Panc1 (cell line): ENCODE data around the gene GATC.

Source experiments
- CTCF ChIP-seq: fragments of 450-650 bp; IDR thresholded peaks from 2 replicates; pipeline ENCODE4 v1.5.1; 2017; ENCODE audit warnings: mild to moderate bottlenecking
- TF ChIP-seq, protein P1 (sequence below), 2 experiments: IDR thresholded peaks; 2 replicates each; pipeline ENCODE4 v1.6.1; 2011 to 2012; ENCODE audit warnings: low read depth in 2 of 2, control low read depth in 1 of 2, low read length in 1 of 2, mild to moderate bottlenecking in 1 of 2, moderate library complexity in 1 of 2; ENCODE audit not compliant: insufficient read depth in 1 of 2

- no peak for TF ChIP-seq CTCF
- TF ChIP-seq, protein P1, sequence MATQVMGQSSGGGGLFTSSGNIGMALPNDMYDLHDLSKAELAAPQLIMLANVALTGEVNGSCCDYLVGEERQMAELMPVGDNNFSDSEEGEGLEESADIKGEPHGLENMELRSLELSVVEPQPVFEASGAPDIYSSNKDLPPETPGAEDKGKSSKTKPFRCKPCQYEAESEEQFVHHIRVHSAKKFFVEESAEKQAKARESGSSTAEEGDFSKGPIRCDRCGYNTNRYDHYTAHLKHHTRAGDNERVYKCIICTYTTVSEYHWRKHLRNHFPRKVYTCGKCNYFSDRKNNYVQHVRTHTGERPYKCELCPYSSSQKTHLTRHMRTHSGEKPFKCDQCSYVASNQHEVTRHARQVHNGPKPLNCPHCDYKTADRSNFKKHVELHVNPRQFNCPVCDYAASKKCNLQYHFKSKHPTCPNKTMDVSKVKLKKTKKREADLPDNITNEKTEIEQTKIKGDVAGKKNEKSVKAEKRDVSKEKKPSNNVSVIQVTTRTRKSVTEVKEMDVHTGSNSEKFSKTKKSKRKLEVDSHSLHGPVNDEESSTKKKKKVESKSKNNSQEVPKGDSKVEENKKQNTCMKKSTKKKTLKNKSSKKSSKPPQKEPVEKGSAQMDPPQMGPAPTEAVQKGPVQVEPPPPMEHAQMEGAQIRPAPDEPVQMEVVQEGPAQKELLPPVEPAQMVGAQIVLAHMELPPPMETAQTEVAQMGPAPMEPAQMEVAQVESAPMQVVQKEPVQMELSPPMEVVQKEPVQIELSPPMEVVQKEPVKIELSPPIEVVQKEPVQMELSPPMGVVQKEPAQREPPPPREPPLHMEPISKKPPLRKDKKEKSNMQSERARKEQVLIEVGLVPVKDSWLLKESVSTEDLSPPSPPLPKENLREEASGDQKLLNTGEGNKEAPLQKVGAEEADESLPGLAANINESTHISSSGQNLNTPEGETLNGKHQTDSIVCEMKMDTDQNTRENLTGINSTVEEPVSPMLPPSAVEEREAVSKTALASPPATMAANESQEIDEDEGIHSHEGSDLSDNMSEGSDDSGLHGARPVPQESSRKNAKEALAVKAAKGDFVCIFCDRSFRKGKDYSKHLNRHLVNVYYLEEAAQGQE (IDR thresholded peaks at IDR 0.05; ENCODE audit: insufficient read depth in 1 of 2, low read depth in 2 of 2, low read length in 1 of 2) = no peak
Measured at GRCh38 chr12:120475643-120476042, 29.4 kb downstream of the GATC start.
